HG03460 (cell line): ENCODE results near the gene ZNF627.
"Not testable (repeated sequence)": the region's sequence is repeated elsewhere in the genome, so short reads cannot be mapped to it uniquely, and the experiment has no call there.

ENCODE experiments used
- ATAC-seq: cut with Tn5 transposase; IDR thresholded peaks from one replicate; pipeline ENCODE4 v1.9.1; 2021; ENCODE audit not compliant: unreplicated experiment

The ZNF627 gene

GRCh38 chr19:11573763-11574162, 23.5 kb upstream of the ZNF627 start:
- ATAC-seq, result not testable (repeated sequence)

DNA sequence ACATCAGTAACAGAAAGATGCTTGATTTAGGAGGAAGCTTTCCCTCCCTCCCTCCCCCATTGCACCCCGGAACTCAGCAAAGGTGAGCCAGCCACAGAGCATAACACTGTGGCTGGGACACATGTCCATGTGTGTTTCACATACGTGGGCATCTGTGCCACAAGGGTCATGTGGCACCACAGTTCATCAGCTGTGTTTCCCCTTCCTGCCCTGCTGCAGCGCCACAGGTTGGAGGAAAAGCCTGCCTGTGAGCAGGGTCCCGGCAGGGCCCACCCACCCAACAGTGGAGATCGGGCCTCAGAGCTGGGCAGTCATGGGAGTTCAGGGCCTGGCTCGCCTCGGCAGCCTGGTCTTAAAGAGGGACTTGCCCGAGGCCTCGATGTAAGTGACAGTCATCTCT, 22.6 kb upstream of the ZNF627 start:
- ATAC-seq, result no peak

GRCh38 chr19:11576227-11576626, 21.1 kb upstream of the ZNF627 start:
- no peak for ATAC-seq

- ATAC-seq, result no peak
These were observed 19.6 kb upstream of the ZNF627 start, which contains the start of gene ACP5 for GRCh38 chr19:11577451-11578257. ACP5 (minus strand) TSS chr19:11577645; CDS start chr19:11577317, 328 bp downstream.

DNA sequence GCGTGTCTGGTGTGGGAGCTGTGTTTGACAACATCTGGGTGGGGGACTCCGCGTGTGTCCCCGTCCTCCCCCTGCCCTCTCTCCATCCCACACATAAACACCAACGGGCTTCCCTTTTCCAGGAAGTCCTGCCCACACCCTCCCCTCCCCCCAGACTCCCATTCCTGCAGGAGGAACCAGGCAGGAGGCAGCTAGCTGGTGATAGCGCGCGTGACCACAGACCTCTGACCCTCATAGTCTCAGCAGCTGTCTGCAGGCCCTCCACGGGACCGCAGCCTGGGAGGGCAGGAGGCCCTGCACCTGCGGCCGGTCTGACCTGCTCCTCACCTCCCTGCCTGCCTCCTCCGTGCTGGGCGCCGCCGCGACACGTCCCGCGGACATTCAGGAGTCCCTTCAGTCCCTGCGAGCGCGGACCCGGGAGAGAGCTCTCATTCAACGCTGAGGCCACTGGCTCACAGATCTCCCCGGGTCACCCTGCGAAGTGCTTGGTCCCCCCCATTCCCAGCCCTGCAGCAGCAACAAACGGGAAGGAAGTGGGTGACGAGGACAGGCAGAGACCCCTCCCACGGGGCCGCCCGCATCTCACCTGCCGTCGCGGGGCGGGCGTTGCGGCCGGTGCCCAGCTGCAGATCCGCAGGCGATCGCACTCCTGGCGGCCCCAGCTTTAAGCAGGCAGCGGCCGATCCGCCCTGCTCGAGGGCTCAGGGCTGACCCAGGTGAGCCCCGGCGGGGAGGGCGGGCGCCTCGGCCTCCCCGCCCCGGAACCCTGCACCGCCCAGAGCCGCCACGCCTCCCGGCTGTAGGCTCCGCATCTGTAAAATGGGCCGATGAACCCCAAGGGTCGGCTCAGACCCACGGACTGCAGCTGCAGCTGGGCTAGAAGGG, 18.8 kb upstream of the ZNF627 start:
- no peak for ATAC-seq

DNA sequence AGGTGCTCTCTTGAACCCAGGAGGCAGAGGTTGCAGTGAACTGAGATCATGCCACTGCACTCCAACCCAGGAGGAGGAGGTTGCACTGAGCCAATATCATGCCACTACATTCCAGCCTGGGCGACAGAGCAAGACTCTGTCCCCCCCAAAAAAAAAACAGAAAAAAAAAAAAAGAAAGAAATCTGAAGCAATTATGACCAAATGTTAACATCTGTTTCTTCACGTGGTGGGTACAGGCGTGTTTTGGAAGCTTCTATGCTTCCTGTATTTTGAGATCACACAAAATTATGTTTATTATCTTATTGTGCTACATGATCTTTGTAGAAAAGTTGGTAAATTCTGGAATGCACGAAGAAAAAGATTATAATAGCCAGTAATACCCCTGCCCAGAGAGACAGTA, 17.2 kb upstream of the ZNF627 start:
- ATAC-seq, result no peak

DNA sequence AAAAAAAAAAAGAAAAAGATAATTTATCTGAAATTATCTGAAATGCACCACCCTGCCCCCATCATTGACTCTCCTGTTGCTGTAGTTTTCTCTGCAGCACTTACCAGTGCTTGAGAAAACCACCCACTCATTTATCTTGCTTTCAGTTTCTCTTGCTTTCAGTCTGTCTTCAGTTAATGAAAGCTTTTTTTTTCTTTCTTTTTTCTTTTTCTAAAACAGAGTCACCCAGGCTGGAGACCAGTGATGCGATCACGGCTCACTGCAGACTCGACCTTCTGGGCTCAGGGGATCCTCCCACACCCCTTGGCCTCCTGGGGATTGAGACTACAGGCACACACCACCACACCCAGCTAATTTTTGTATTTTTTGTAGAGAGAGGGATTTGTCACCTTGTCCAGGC, 15.5 kb upstream of the ZNF627 start:
- no peak for ATAC-seq

- ATAC-seq, result no peak
These were observed 11.0 kb upstream of the ZNF627 start for GRCh38 chr19:11586331-11586730.

GRCh38 chr19:11587302-11587974, 9.8 kb upstream of the ZNF627 start:
- no peak for ATAC-seq

GRCh38 chr19:11587975-11588631, 9.2 kb upstream of the ZNF627 start:
- no peak for ATAC-seq

DNA sequence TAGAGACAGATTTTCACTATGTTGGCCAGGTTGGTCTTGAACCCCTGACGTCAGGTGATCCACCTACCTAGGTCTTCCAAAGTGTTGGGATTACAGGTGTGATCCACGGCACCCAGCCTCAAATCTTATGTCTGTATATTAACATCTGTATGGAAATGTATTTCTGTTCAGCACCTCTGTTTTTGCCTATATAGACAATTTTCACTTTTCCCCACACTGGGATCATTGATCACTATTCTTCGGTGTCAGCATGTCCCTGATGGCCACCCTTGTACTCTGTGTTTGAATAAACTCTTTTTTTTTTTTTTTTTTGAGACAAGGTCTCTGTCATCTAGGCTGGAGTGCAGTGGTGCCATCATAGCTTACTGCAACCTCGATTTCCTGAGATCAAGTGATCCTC, 3.2 kb upstream of the ZNF627 start:
- ATAC-seq, result no peak

DNA sequence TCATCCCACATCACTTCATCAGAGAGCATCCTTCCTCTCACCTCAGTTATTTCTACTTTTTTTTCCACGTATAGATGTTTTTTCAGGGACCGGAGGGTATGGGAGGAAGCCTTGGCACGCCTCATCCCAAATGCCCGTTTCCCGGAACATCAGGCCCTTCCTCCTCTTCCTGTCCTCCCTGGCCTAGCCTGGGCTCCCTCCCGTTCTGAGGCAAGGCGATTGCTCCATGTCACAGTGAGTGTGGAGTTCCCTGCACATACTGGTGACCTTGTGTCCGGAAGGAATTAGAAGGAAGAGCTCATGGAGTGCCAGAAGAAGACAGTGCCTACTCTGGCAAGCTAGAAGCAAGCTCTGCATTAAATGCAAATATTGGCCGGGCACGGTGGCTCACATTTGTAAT, 1.1 kb upstream of the ZNF627 start:
- ATAC-seq, result no peak

DNA sequence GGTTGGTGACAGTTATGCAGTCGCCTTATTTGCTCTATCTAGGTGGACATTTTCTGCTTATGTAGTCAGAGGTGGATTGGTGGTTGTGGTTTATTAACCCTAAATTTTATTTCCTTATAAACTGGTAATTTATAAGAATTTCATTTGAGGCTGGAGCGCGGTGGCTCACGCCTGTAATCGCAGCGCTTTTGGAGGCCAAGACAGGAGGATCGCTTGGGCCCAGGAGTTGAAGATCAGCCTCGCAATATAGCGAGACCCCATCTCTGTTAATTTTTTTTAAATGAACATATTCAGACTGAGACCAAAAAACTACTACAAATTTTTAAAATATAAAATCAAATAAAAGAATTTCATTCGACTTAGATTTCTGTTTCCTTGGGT, 810 bp downstream of the ZNF627 start:
- no peak for ATAC-seq

GRCh38 chr19:11598746-11599145, 1.5 kb downstream of the ZNF627 start:
- ATAC-seq, result no peak

GRCh38 chr19:11599704-11600103, 2.4 kb downstream of the ZNF627 start:
- not testable (repeated sequence) for ATAC-seq

DNA sequence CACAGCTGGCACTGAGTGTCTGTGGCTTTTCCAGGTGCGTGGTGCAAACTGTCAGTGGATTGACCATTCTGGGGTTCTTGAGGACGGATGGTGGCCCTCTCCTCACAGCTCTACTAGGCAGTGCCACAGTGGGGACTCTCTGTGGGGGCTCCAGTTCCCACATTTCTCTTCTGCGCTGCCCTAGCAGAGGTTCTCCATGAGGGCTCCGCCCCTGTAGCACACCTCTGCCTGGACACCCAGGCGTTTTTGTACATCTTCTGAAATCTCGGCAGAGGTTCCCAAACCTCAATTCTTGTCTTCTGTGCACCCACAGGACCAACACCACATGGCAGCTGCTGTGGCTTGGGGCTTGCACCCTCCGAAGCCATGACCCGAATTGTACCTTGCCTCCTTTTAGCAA, 9.2 kb downstream of the ZNF627 start:
- no peak for ATAC-seq

- no peak for ATAC-seq
These were observed 14.4 kb downstream of the ZNF627 start for GRCh38 chr19:11611730-11612129.

DNA sequence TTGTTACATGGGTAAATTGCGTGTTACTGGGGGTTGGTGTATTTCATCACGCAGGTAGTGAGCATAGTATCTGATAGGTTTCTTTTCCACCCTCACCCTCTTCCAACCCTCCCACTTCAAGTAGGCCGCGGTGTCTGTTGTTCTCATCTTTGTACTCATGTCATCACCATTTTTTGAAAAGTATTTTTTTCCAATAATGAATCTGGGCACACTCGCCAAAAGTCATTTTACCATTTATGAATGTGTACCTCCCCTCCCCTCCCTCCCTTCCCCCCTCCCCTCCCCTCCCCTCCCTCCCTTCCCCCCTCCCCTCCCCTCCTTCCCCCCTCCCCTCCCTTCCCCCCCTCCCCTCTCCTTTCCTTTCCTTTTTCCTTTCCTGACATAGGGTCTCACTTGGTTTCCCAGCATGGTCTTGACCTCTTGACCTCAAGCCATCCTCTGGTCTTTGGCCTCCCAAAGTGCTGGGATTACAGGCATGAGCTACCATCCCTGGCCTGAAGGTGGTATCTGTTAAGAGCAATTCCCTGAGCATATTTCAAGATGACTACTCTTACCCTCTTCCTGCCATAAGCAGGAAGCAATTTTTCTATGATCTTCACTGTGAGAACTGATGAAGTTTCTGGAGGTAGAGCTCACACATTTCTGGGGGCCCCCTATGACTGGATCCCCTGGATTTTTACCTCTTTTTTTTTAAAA, 15.7 kb downstream of the ZNF627 start:
- no peak for ATAC-seq

- no peak for ATAC-seq
These were observed 20.1 kb downstream of the ZNF627 start for GRCh38 chr19:11617180-11618062.
